K562 (cell line): ENCODE data around the gene HMG20B. TPM values are rescaled to one million over a fixed set of nuclear protein-coding genes. Genes with fewer than 3 reads are reported as not detected.

ENCODE experiments used
- E2F3 ChIP-seq: fragments of 250-450 bp; sonication (Bioruptor Pico); IDR thresholded peaks from 2 replicates; pipeline ENCODE4 v1.4.0; 2020; ENCODE audit warnings: mild to moderate bottlenecking
- E2F6 ChIP-seq, 2 experiments: IDR thresholded peaks; 2 replicates each; pipeline ENCODE4 v1.6.1; 2011; ENCODE audit warnings: borderline replicate concordance in 1 of 2, control low read depth in 1 of 2, low read depth in 1 of 2, low read length in 1 of 2, mild to moderate bottlenecking in 1 of 2, mixed read lengths in 1 of 2, moderate library complexity in 1 of 2; ENCODE audit not compliant: insufficient read depth in 1 of 2, insufficient read length in 1 of 2, poor library complexity in 1 of 2, severe bottlenecking in 1 of 2; ENCODE audit errors: extremely low read depth in 1 of 2
- EZH2 ChIP-seq: IDR thresholded peaks from 2 replicates; pipeline ENCODE4 v1.6.1; 2012; ENCODE audit warnings: low read depth, mild to moderate bottlenecking, inconsistent platforms, low read length, borderline replicate concordance
- HDAC3 ChIP-seq: fragments of 450-650 bp; IDR thresholded peaks from 2 replicates; pipeline ENCODE4 v1.6.1; 2018; ENCODE audit warnings: borderline replicate concordance, mild to moderate bottlenecking, moderate library complexity; ENCODE audit not compliant: partially characterized antibody
- HMG20B ChIP-seq: fragments of 250-450 bp; sonication (Bioruptor Pico); IDR thresholded peaks from 2 replicates; pipeline ENCODE4 v1.5.0; 2021; ENCODE audit warnings: mild to moderate bottlenecking
- ILK ChIP-seq: fragments of 450-650 bp; IDR thresholded peaks from 2 replicates; pipeline ENCODE4 v1.6.1; 2016; ENCODE audit warnings: missing genetic modification characterization, low read depth, mild to moderate bottlenecking, missing compliant biosample characterization, moderate library complexity, borderline replicate concordance
- MCM2 ChIP-seq: fragments of 450-650 bp; IDR thresholded peaks from 2 replicates; pipeline ENCODE4 v1.6.1; 2017; ENCODE audit warnings: low read depth, mild to moderate bottlenecking
- MLLT1 ChIP-seq, 2 experiments: fragments of 450-650 bp; IDR thresholded peaks; 2 replicates each; pipeline ENCODE4 v1.6.1; 2016
- MTA1 ChIP-seq: fragments of 450-650 bp; IDR thresholded peaks from 2 replicates; pipeline ENCODE4 v1.6.1; 2017; ENCODE audit warnings: borderline replicate concordance
- NR2C1 ChIP-seq, 2 experiments: fragments of 450-650 bp; IDR thresholded peaks; 2 replicates each; pipeline ENCODE4 v1.6.1; 2017; ENCODE audit warnings: mild to moderate bottlenecking in 2 of 2, antibody characterized with exemption in 1 of 2, inconsistent platforms in 1 of 2, missing compliant biosample characterization in 1 of 2, missing genetic modification characterization in 1 of 2
- SPI1 ChIP-seq: IDR thresholded peaks from 2 replicates; pipeline ENCODE4 v1.6.1; 2011; ENCODE audit warnings: low read depth, low read length, control low read depth, borderline replicate concordance
- XRCC4 ChIP-seq: IDR thresholded peaks from one replicate; pipeline ENCODE4 v1.6.1; 2011; ENCODE audit not compliant: insufficient read depth, insufficient read length; ENCODE audit errors: extremely low read depth
- ZBED1 ChIP-seq: IDR thresholded peaks from 2 replicates; pipeline ENCODE4 v1.6.1; 2014
- ZC3H4 ChIP-seq: sonication (generic); formaldehyde crosslinking; IDR thresholded peaks from 2 replicates; pipeline ENCODE4 v1.9.0; 2021; ENCODE audit warnings: missing genetic modification reagents, borderline replicate concordance
- ZNF584 ChIP-seq: fragments of 200-800 bp; sonication (Bioruptor generic); IDR thresholded peaks from 2 replicates; pipeline ENCODE4 v1.6.1; 2016; ENCODE audit warnings: low read depth, mild to moderate bottlenecking, missing genetic modification characterization, missing compliant biosample characterization
- ZNF609 ChIP-seq: sonication (generic); formaldehyde crosslinking; IDR thresholded peaks from 2 replicates; pipeline ENCODE4 v1.8.1; 2023; ENCODE audit warnings: missing genetic modification reagents, mild to moderate bottlenecking, borderline replicate concordance
- polyA plus RNA-seq, 8 experiments: library from polyadenylated mRNA; depleted of rRNA in 4 of 8; stranded (reverse) in 5 of 8; unstranded in 3 of 8; fragments of >200 nt; fragmentation: Nextera tagmentation in 2 of 8; fragmentation: Illumina TruSeq in 1 of 8; extraction: Ambion mirVana in 2 of 8; extraction: Trizol in 1 of 8; gene quantifications; 2 replicates each; pipeline versions ENCODE4 v1.2.1 to v1.2.3, GENCODE V29; 2011 to 2014; ENCODE audit warnings: inconsistent platforms in 1 of 8, missing spikeins in 1 of 8
- total RNA-seq, 7 experiments: library from RNA; depleted of rRNA in 6 of 7; stranded (reverse); fragments of >200 nt in 6 of 7; fragmentation: Illumina TruSeq in 2 of 7; extraction: Trizol in 2 of 7; gene quantifications; 2 replicates each; pipeline versions ENCODE4 v1.2.1 to v1.2.3, GENCODE V29; 2011 to 2021; ENCODE audit warnings: low replicate concordance in 1 of 7
- TF ChIP-seq, protein P1 (sequence below): IDR thresholded peaks from 2 replicates; pipeline ENCODE4 v1.6.1; 2016; ENCODE audit warnings: missing genetic modification characterization, missing compliant biosample characterization

Gene HMG20B
- total and polyA plus RNA-seq, 9 of the 15 experiments (the other 6 are each of a cell fraction or from before 2014, with no cell fraction given): 0.35 to 172 (median 38.6) TPM

DNA sequence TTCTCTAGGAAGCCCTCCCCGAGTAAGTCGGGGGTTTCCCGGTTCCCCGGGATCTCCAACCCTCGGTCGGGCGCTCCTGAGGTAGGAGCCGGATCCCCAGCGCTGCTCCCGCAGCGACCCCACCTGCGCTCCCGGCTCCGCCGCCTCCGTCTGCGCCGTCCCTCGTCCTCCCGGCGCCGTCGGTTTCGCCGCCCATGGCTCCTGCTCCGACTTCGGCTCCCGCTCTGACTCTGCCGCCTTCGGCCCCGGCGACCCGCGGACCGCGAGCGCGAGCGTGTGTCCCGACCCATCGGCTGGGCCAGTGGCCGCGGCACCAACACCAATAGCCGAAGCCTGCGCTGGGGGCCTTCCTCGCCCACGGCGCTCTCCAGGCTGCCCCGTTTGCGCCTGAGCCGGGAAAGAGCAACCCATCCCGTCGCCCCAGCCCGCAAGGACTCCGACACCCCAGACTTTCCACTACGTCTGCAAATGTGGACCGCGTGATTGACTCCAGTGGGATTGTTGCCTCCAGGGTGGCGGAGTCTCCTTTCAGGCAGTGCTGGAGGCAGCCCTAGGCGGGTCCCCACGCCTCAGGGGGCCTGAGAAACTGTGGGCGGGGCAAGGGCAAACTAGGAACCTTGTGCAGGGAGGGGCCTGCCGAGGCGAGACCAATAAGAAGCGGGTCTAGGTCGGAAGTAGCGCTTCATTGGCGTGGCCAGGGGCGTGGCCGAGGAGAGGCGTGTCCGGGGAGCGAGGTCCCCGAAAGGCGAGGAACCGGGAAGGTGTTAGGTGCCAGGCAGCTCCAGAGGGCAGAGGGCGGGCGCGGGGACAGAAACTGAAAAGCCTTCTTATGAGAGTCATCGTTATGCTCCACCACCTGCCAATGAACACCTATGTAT is 54.0 kb downstream of the HMG20B start, which contains the start of gene CACTIN (continued):
- TF ChIP-seq MLLT1 (IDR thresholded peaks at IDR 0.05) (0 out of 4 replicates have a peak, but pooled peaks of 1 of the 2 experiments have one; percentile 27), ZC3H4 (no peak), XRCC4 (no peak), E2F6 (IDR thresholded peaks at IDR 0.05; ENCODE audit: borderline replicate concordance in 1 of 2, extremely low read depth in 1 of 2, insufficient read depth in 1 of 2, insufficient read length in 1 of 2, low read depth in 1 of 2, low read length in 1 of 2, poor library complexity in 1 of 2, severe bottlenecking in 1 of 2) (peak in 1 of 2 experiments; percentile 64), ILK (no peak), ZNF609 (CRISPR knock-in tag) (no peak), EZH2 (no peak), SPI1 (no peak), E2F3 (peak; percentile 85; the same call in 1 of the 2 replicates), ZBED1 (no peak), HMG20B (CRISPR knock-in tag) (no peak), NR2C1 (IDR thresholded peaks at IDR 0.05) (peak; percentile 60; the same call in 1 of the 2 replicates), NR2C1 (tag; IDR thresholded peaks at IDR 0.05) (peak; percentile 58), MCM2 (no peak), ZNF584 (no peak), HDAC3 (no peak), MTA1 (peak; percentile 99)
- TF ChIP-seq, protein P1, sequence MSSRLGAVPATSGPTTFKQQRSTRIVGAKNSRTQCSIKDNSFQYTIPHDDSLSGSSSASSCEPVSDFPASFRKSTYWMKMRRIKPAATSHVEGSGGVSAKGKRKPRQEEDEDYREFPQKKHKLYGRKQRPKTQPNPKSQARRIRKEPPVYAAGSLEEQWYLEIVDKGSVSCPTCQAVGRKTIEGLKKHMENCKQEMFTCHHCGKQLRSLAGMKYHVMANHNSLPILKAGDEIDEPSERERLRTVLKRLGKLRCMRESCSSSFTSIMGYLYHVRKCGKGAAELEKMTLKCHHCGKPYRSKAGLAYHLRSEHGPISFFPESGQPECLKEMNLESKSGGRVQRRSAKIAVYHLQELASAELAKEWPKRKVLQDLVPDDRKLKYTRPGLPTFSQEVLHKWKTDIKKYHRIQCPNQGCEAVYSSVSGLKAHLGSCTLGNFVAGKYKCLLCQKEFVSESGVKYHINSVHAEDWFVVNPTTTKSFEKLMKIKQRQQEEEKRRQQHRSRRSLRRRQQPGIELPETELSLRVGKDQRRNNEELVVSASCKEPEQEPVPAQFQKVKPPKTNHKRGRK (tag): no peak
